ENCODE measurements around the gene DNAJA3.

DNA sequence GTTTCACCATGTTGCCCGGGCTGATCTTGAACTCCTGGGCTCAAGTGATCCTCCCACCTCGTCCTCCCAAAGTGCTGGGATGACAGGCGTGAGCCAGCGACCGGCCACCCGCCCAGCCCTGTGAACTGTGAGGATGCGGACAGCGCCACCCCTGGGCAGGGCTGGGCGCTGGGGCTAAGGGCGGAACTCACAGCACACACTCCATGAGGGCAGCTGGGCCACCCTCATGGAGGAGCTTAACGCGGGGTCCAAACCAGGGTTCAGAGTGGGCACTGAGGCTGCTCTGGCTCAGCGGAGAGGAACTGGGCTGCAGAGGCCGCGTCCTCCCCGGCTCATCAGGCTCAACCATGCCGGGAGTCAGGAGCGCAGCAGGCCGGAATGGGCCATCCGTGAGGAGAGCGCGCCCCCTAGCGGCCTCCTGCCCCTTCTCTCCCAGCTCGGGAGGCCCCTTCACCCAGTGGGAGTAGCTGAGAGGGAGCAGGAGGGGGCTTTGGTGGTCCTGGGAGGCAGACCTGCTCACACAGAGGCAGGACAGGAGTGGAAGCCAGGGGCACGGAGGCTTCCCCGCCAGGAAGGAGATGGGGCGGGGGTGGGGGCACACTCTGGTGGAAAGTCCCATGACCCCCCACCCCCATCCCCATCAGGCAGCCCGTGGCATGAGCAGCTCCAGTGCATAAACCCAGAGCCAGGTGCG is 23.1 kb upstream of the DNAJA3 start:
- TF ChIP-seq, protein P1, sequence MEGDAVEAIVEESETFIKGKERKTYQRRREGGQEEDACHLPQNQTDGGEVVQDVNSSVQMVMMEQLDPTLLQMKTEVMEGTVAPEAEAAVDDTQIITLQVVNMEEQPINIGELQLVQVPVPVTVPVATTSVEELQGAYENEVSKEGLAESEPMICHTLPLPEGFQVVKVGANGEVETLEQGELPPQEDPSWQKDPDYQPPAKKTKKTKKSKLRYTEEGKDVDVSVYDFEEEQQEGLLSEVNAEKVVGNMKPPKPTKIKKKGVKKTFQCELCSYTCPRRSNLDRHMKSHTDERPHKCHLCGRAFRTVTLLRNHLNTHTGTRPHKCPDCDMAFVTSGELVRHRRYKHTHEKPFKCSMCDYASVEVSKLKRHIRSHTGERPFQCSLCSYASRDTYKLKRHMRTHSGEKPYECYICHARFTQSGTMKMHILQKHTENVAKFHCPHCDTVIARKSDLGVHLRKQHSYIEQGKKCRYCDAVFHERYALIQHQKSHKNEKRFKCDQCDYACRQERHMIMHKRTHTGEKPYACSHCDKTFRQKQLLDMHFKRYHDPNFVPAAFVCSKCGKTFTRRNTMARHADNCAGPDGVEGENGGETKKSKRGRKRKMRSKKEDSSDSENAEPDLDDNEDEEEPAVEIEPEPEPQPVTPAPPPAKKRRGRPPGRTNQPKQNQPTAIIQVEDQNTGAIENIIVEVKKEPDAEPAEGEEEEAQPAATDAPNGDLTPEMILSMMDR (conservative IDR thresholded peaks at IDR 0.05): peak; percentile 93
- TF ChIP-seq EZH2 (IDR thresholded peaks at IDR 0.05; ENCODE audit: low read depth): no peak
